HG02610 (cell line): ENCODE data around the gene ZNF425.
"Not testable (repeated sequence)": the region's sequence is repeated elsewhere in the genome, so short reads cannot be mapped to it uniquely, and the experiment has no call there.

ENCODE experiments used
- ATAC-seq: cut with Tn5 transposase; IDR thresholded peaks from one replicate; pipeline ENCODE4 v1.9.1; 2021; ENCODE audit warnings: mild to moderate bottlenecking, moderate library complexity; ENCODE audit not compliant: unreplicated experiment

Gene ZNF425

GRCh38 chr7:149074116-149074885 is 51.8 kb downstream of the ZNF425 start:
- no peak for ATAC-seq

DNA sequence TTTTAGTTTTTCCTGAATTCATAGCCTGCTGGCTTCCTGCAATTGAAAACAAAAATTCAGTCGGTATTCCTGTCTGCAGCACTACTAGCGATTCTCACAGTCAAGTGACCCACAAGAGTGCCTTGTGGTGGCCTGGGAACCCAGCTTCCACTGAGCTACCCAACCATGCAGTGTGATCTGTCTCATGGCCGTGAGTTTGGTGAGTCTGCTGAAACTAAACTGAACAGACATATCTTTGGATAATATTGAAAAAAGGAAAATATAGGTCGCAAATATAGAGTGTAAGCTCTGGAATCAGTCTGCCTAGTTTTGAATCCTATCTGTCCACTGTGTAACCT is 53.7 kb downstream of the ZNF425 start:
- no peak for ATAC-seq

DNA sequence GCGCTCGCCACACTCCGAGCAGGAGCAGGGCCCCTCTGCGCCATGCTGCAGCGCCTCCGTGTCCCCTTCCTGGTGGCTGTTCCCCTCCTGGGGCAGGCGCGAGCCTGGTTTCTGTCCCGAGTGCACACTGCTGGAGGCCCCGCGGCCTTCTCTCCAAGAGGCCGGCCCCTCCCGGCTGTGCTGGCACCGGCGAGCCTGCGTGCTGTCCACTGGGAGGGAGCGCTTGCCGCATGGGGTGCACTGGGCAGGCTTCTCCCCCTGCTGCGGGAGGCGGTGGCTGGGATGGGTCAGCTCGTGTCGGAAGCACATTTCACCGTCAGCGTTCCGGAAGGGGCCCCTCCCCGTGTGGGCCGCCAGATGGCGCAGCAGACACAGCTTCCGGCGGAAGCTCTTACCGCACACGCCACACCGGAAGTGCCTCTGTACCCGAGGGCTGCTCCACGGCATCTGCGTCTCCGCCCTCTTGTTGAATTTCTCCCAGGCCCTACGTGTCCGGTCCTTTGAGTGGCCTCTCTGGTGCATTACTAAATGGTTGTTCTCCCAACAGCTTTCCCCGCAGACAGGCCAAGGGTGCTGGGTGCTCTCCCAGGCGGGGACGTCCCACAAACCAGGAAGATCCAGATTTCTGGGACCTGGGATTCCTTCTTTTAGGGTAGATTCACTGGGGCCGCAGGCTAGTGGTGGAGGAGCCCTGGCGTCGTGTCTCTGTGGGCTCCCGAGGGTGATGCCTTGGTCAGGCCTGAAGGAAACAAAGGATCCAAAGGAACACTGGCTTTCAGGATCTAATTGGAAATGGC is 54.3 kb downstream of the ZNF425 start:
- ATAC-seq = no peak

DNA sequence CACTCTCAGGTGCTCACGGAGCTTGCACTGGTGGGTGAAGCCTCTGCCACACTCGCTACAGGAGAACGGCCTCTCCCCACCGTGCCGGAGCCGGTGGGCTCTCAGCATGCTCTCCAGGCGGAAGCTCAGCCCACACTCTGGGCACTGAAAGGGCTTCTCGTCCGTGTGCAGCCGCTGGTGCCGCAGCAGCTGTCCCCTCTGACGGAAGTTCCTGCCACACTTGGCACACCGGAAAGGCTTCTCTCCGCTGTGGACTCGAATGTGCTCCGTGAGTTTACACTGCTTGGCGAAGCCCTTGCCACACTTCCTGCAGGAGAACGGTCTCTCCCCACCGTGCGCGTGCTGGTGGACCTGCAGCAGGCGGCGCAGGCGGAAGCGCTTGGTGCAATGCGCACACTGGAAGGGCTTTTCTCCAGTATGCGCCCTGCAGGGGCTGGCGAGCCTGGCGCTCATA is 54.9 kb downstream of the ZNF425 start:
- no peak for ATAC-seq

- no peak for ATAC-seq
Measured at GRCh38 chr7:149070372-149071125, 55.6 kb downstream of the ZNF425 start.

- no peak for ATAC-seq
Measured at GRCh38 chr7:149067869-149068268, 58.3 kb downstream of the ZNF425 start.

DNA sequence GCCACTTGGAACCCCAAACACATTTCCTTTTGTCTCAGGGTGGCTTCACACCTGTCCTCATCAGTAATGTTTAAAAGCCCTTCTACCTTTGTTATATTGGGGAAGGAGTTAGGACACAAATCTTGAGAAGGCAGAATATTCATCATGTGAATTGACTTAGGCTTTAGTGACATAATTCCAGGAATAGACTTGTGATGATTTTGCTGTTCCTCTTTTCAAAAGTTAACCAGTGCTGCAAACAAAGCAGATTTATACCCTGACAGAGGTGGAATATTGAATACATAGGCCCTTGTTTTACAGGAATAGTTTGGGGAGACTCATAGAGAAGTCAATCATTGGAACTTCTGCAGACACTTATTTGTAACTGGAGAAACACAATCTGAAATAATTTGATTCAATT is 62.6 kb downstream of the ZNF425 start:
- no peak for ATAC-seq

DNA sequence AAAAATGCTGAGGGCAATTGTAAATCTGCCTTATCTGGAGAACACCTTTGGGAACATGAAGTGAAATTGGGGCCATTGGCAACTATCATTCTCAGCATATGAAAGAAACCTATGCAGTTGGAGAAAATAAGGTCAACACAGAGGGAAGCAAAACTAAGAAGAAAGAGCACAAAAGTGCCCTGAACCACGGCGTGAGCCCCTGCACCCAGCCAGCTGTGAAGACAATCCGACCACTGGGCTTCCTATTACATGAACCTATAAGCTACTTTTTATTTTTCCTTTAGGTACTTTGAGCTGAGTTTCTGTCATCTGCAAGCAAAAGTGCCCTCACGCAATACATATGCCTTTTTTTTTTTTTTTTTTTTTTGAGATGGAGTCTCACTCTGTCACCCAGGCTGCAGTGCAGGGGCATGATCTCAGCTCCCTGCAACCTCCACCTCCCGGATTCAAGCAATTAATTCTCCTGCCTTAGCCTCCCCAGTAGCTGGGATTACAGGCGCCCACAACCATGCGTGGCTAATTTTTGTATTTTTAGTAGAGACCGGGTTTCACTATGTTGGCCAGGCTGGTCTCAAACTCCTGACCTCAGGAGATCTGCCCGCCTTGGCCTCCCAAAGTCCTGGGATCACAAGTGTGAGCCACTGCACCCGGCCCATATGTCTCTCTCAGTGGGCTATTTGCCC is 63.8 kb downstream of the ZNF425 start:
- not testable (repeated sequence) for ATAC-seq

- ATAC-seq = no peak
Measured at GRCh38 chr7:149060156-149060555, 66.0 kb downstream of the ZNF425 start.

- no peak for ATAC-seq
Measured at GRCh38 chr7:149053885-149054284, 72.2 kb downstream of the ZNF425 start.

- ATAC-seq = no peak
Measured at GRCh38 chr7:149053384-149053783, 72.7 kb downstream of the ZNF425 start.
